Measurements from ENCODE around the gene HIP1. TPM values are rescaled to one million over a fixed set of nuclear protein-coding genes. Genes with fewer than 3 reads are reported as not detected.
"Not testable (repeated sequence)": the region's sequence is repeated elsewhere in the genome, so short reads cannot be mapped to it uniquely, and the experiment has no call there.

Gene HIP1
- polyA plus RNA-seq (ENCODE audit: low read depth in 6 of 6) = 1 to 10 TPM; 2.5 to 7.8 (median 4.3) TPM

GRCh38 chr7:75738604-75738974 is at the start of gene HIP1:
Gene HIP1 (minus strand): TSS chr7:75738941. CDS start chr7:75738920, 21 bp downstream.
- H3K36me3 Mint-ChIP-seq = no peaks in the 10 kb centered on the region
- peak within 1 kb of the TSS; percentile 83 to 99 (median 98) for H3K27ac Mint-ChIP-seq
- peak in 1 of 2 donors; percentile 0 for ATAC-seq (ENCODE audit: low read depth in 2 of 2)
- H3K4me3 Mint-ChIP-seq = peak within 1 kb of the TSS; percentile 95 to 99 (median 98)
- no peaks in the 10 kb centered on the region for H3K27me3 Mint-ChIP-seq
- no peaks in the 10 kb centered on the region for H3K9me3 Mint-ChIP-seq
- peaks cover 25 to 39% (median 27%) of the 10 kb centered on the region in 3 donors for H3K4me1 Mint-ChIP-seq
- DNase-seq = no peak

GRCh38 chr7:75788154-75788847 is 49.6 kb upstream of the HIP1 start:
- H3K9me3 Mint-ChIP-seq; H3K36me3 Mint-ChIP-seq; DNase-seq; H3K4me3 Mint-ChIP-seq; ATAC-seq (ENCODE audit: low read depth in 2 of 2); H3K27me3 Mint-ChIP-seq; H3K4me1 Mint-ChIP-seq: not testable (repeated sequence)
- H3K27ac Mint-ChIP-seq = peak overlapping the region in 1 of 6 donors; percentile 66

- peak overlapping the region in 1 of 8 donors; percentile 61 for H3K4me3 Mint-ChIP-seq
- H3K27me3 Mint-ChIP-seq = peaks cover 0 to 40% (median 37%) of the 10 kb centered on the region in 3 donors
- DNase-seq; H3K4me1 Mint-ChIP-seq; H3K36me3 Mint-ChIP-seq; ATAC-seq (ENCODE audit: low read depth in 2 of 2); H3K27ac Mint-ChIP-seq; H3K9me3 Mint-ChIP-seq: not testable (repeated sequence)
Observed at GRCh38 chr7:75783058-75783457, 44.3 kb upstream of the HIP1 start.

GRCh38 chr7:75780647-75781273 is 42.0 kb upstream of the HIP1 start:
- not testable (repeated sequence) for H3K36me3 Mint-ChIP-seq; H3K4me1 Mint-ChIP-seq; ATAC-seq (ENCODE audit: low read depth in 2 of 2); DNase-seq; H3K27ac Mint-ChIP-seq; H3K9me3 Mint-ChIP-seq
- H3K27me3 Mint-ChIP-seq = peaks cover 0 to 40% (median 37%) of the 10 kb centered on the region in 3 donors
- H3K4me3 Mint-ChIP-seq = peak overlapping the region in 1 of 8 donors; percentile 57

GRCh38 chr7:75779516-75779915 is 40.8 kb upstream of the HIP1 start:
- not testable (repeated sequence) for DNase-seq; H3K36me3 Mint-ChIP-seq; H3K9me3 Mint-ChIP-seq; H3K4me3 Mint-ChIP-seq; ATAC-seq (ENCODE audit: low read depth in 2 of 2); H3K4me1 Mint-ChIP-seq
- Mint-ChIP-seq H3K27me3 (peaks cover 0 to 40% (median 37%) of the 10 kb centered on the region in 3 donors), H3K27ac (peak overlapping the region in 1 of 6 donors; percentile 69)

GRCh38 chr7:75779035-75779434 is 40.3 kb upstream of the HIP1 start:
- not testable (repeated sequence) for ATAC-seq (ENCODE audit: low read depth in 2 of 2); H3K9me3 Mint-ChIP-seq; H3K27ac Mint-ChIP-seq; DNase-seq; H3K4me1 Mint-ChIP-seq; H3K4me3 Mint-ChIP-seq; H3K36me3 Mint-ChIP-seq
- H3K27me3 Mint-ChIP-seq = peaks cover 0 to 40% (median 37%) of the 10 kb centered on the region in 3 donors

- ATAC-seq (ENCODE audit: low read depth in 2 of 2) = peak in 1 of 2 donors; percentile 27
- Mint-ChIP-seq H3K36me3 (no peaks in the 10 kb centered on the region), H3K4me3 (no peak overlapping the region), H3K9me3 (peaks cover 0 to 2% (median 0%) of the 10 kb centered on the region in 7 donors), H3K27ac (peak overlapping the region in 2 of 6 donors; percentile 65 to 78), H3K4me1 (peaks cover 5 to 9% (median 7%) of the 10 kb centered on the region in 3 donors), H3K27me3 (peaks cover 0 to 22% (median 20%) of the 10 kb centered on the region in 3 donors)
- DNase-seq = no peak
Observed at GRCh38 chr7:75776295-75776971, 37.7 kb upstream of the HIP1 start.

- ATAC-seq (ENCODE audit: low read depth in 2 of 2); H3K27me3 Mint-ChIP-seq; H3K4me1 Mint-ChIP-seq; H3K36me3 Mint-ChIP-seq; H3K9me3 Mint-ChIP-seq; H3K4me3 Mint-ChIP-seq; DNase-seq: not testable (repeated sequence)
- peak overlapping the region in 1 of 6 donors; percentile 52 for H3K27ac Mint-ChIP-seq
Observed at GRCh38 chr7:75773958-75774357, 35.2 kb upstream of the HIP1 start.

- H3K4me3 Mint-ChIP-seq = no peak within 1 kb of the TSS
- DNase-seq = no peak
- no peak for ATAC-seq (ENCODE audit: low read depth in 2 of 2)
- peaks cover 5 to 9% (median 7%) of the 10 kb centered on the region in 3 donors for H3K4me1 Mint-ChIP-seq
- H3K36me3 Mint-ChIP-seq = no peaks in the 10 kb centered on the region
- H3K27me3 Mint-ChIP-seq = no peaks in the 10 kb centered on the region
- H3K9me3 Mint-ChIP-seq = no peaks in the 10 kb centered on the region
- peak within 1 kb of the TSS in 1 of 6 donors; percentile 17 for H3K27ac Mint-ChIP-seq
Observed at GRCh38 chr7:75772081-75773077, 33.6 kb upstream of the HIP1 start, which contains the start of gene CCL26. Gene CCL26 (minus strand): TSS chr7:75772211. CDS start chr7:75772176, 35 bp downstream.

- no peak overlapping the region for H3K4me3 Mint-ChIP-seq
- H3K9me3 Mint-ChIP-seq = no peaks in the 10 kb centered on the region
- H3K4me1 Mint-ChIP-seq = peaks cover under 1 to 3% (median 2%) of the 10 kb centered on the region in 3 donors
- H3K27me3 Mint-ChIP-seq = no peaks in the 10 kb centered on the region
- H3K36me3 Mint-ChIP-seq = no peaks in the 10 kb centered on the region
- peak overlapping the region in 1 of 6 donors; percentile 17 for H3K27ac Mint-ChIP-seq
- DNase-seq (no peak), ATAC-seq (ENCODE audit: low read depth in 2 of 2) (no peak)
Observed at GRCh38 chr7:75771224-75771623, 32.5 kb upstream of the HIP1 start.

GRCh38 chr7:75762350-75762917 is 23.7 kb upstream of the HIP1 start:
- ATAC-seq (ENCODE audit: low read depth in 2 of 2) (peak; percentile 78 to 88), DNase-seq (peak; percentile 40)
- H3K36me3 Mint-ChIP-seq = no peaks in the 10 kb centered on the region
- no peaks in the 10 kb centered on the region for H3K9me3 Mint-ChIP-seq
- peaks cover 5 to 7% (median 6%) of the 10 kb centered on the region in 3 donors for H3K4me1 Mint-ChIP-seq
- H3K27me3 Mint-ChIP-seq = no peaks in the 10 kb centered on the region
- no peak overlapping the region for H3K27ac Mint-ChIP-seq
- H3K4me3 Mint-ChIP-seq = no peak overlapping the region

- DNase-seq = not testable (repeated sequence)
- peak in 1 of 2 donors; percentile 56 for ATAC-seq (ENCODE audit: low read depth in 2 of 2)
Observed at GRCh38 chr7:75761801-75762200, 23.1 kb upstream of the HIP1 start.

More at GRCh38 chr7:75761801-75762200, 23.1 kb upstream of the HIP1 start:
- H3K27ac Mint-ChIP-seq, H3K4me3 Mint-ChIP-seq, H3K27me3 Mint-ChIP-seq, H3K9me3 Mint-ChIP-seq, H3K36me3 Mint-ChIP-seq, H3K4me1 Mint-ChIP-seq: not testable (repeated sequence)
